ENCODE results near the gene P2RY11.

The P2RY11 gene

GRCh38 chr19:10112037-10112761 lies 706 bp downstream of the P2RY11 start:
- in situ Hi-C loops (cut with HindIII; ENCODE audit: low sequenced_read_pairs), result loop anchor here (25.0 kb wide), 1 partner anchor 175 kb away; the partner anchor contains the start of gene OLFM2

GRCh38 chr19:10112895-10113591 lies 1.6 kb downstream of the P2RY11 start:
- in situ Hi-C loops (cut with HindIII; ENCODE audit: low sequenced_read_pairs), result loop anchor here (25.0 kb wide), 1 partner anchor 176 kb away; the partner anchor contains the start of gene OLFM2

GRCh38 chr19:10113592-10113963 lies 2.1 kb downstream of the P2RY11 start:
- in situ Hi-C loops (cut with HindIII; ENCODE audit: low sequenced_read_pairs), result loop anchor here (25.0 kb wide), 1 partner anchor 176 kb away; the partner anchor contains the start of gene OLFM2

GRCh38 chr19:10113964-10114650 lies 2.6 kb downstream of the P2RY11 start:
- in situ Hi-C loops (cut with HindIII; ENCODE audit: low sequenced_read_pairs), result loop anchor here (25.0 kb wide), 1 partner anchor 177 kb away; the partner anchor contains the start of gene OLFM2

GRCh38 chr19:10114651-10115391 lies 3.3 kb downstream of the P2RY11 start:
- in situ Hi-C loops (cut with HindIII; ENCODE audit: low sequenced_read_pairs), result loop anchor here (25.0 kb wide), 1 partner anchor 178 kb away; the partner anchor contains the start of gene OLFM2

- in situ Hi-C loops (cut with HindIII; ENCODE audit: low sequenced_read_pairs), result loop anchor here (25.0 kb wide), 1 partner anchor 178 kb away; the partner anchor contains the start of gene OLFM2
Observed at GRCh38 chr19:10115392-10116084, 4.0 kb downstream of the P2RY11 start.

GRCh38 chr19:10116085-10116865 lies 4.8 kb downstream of the P2RY11 start:
- in situ Hi-C loops (cut with HindIII; ENCODE audit: low sequenced_read_pairs), result loop anchor here (25.0 kb wide), 1 partner anchor 179 kb away; the partner anchor contains the start of gene OLFM2

GRCh38 chr19:10116866-10117616 lies 5.5 kb downstream of the P2RY11 start:
- in situ Hi-C loops (cut with HindIII; ENCODE audit: low sequenced_read_pairs), result loop anchor here (25.0 kb wide), 1 partner anchor 180 kb away; the partner anchor contains the start of gene OLFM2

GRCh38 chr19:10118960-10119359 lies 7.5 kb downstream of the P2RY11 start:
- in situ Hi-C loops (cut with HindIII; ENCODE audit: low sequenced_read_pairs), result loop anchor here (25.0 kb wide), 1 partner anchor 182 kb away; the partner anchor contains the start of gene OLFM2

- in situ Hi-C loops (cut with HindIII; ENCODE audit: low sequenced_read_pairs), result loop anchor here (25.0 kb wide), 1 partner anchor 183 kb away; the partner anchor contains the start of gene OLFM2
Observed at GRCh38 chr19:10120538-10121189, 9.2 kb downstream of the P2RY11 start.

GRCh38 chr19:10122045-10122444 lies 10.6 kb downstream of the P2RY11 start:
- in situ Hi-C loops (cut with HindIII; ENCODE audit: low sequenced_read_pairs), result loop anchor here (25.0 kb wide), 1 partner anchor 185 kb away; the partner anchor contains the start of gene OLFM2

GRCh38 chr19:10124429-10124828 lies 12.9 kb downstream of the P2RY11 start:
- in situ Hi-C loops (cut with HindIII; ENCODE audit: low sequenced_read_pairs), result loop anchor here (25.0 kb wide), 1 partner anchor 187 kb away; the partner anchor contains the start of gene OLFM2

GRCh38 chr19:10126213-10126639 lies 14.7 kb downstream of the P2RY11 start:
- in situ Hi-C loops (cut with HindIII; ENCODE audit: low sequenced_read_pairs), result no loop called here

- in situ Hi-C loops (cut with HindIII; ENCODE audit: low sequenced_read_pairs), result no loop called here
Observed at GRCh38 chr19:10132905-10133304, 21.4 kb downstream of the P2RY11 start.

- in situ Hi-C loops (cut with HindIII; ENCODE audit: low sequenced_read_pairs), result no loop called here
Observed at GRCh38 chr19:10133596-10133995, 22.1 kb downstream of the P2RY11 start.

GRCh38 chr19:10134040-10134439 lies 22.5 kb downstream of the P2RY11 start:
- in situ Hi-C loops (cut with HindIII; ENCODE audit: low sequenced_read_pairs), result no loop called here

- in situ Hi-C loops (cut with HindIII; ENCODE audit: low sequenced_read_pairs), result no loop called here
Observed at GRCh38 chr19:10135551-10136334, 24.2 kb downstream of the P2RY11 start.

All from endothelial cell of hepatic sinusoid (primary cell).